T-helper 17 cell (primary cell): ENCODE measurements around the gene TMEM233. TPM values are rescaled to one million over a fixed set of nuclear protein-coding genes. Genes with fewer than 3 reads are reported as not detected.
"Not testable (repeated sequence)": the region's sequence is repeated elsewhere in the genome, so short reads cannot be mapped to it uniquely, and the experiment has no call there.

ENCODE experiments used
- ATAC-seq: fragments of 150-1000 bp; cut with Tn5 transposase; 2 replicates; pipeline ENCODE4 v1.10.0; 2021; ENCODE audit warnings: mild to moderate bottlenecking, moderate library complexity
- DNase-seq, 3 donors: peaks; one replicate each; pipeline versions ENCODE4 v3.0.0 to v3.0.0-alpha.2; 2020 to 2021
- H3K9me3 ChIP-seq: one replicate; pipeline ENCODE4 v1.7.0; 2013; ENCODE audit warnings: low read length, mild to moderate bottlenecking; ENCODE audit not compliant: control insufficient read depth, poor library complexity, severe bottlenecking
- H3K27ac Mint-ChIP-seq: one replicate; pipeline ENCODE4 v1.8.0; 2022; ENCODE audit warnings: mild to moderate bottlenecking, moderate library complexity, mixed read lengths
- H3K27me3 Mint-ChIP-seq: one replicate; pipeline ENCODE4 v1.8.0; 2022; ENCODE audit warnings: mixed read lengths
- H3K36me3 Mint-ChIP-seq: one replicate; pipeline ENCODE4 v1.8.0; 2022; ENCODE audit warnings: low read depth, mixed read lengths
- H3K4me1 Mint-ChIP-seq: one replicate; pipeline ENCODE4 v1.8.0; 2022; ENCODE audit warnings: mild to moderate bottlenecking, mixed read lengths
- H3K4me3 Mint-ChIP-seq: one replicate; pipeline ENCODE4 v1.8.0; 2022; ENCODE audit warnings: mild to moderate bottlenecking, moderate library complexity, mixed read lengths
- total RNA-seq, 4 donors: library from RNA in 2 of 4; stranded (reverse) in 2 of 4; gene quantifications; one replicate each; pipeline ENCODE4 v1.2.3 and lab custom pipeline; 2022 to 2026

The TMEM233 gene
- total RNA-seq, 2 donors from 2014 or later = not detected

- H3K36me3 Mint-ChIP-seq = no peaks in the 10 kb centered on the region
- ATAC-seq = no peak
- peaks cover 3% of the 10 kb centered on the region for H3K4me1 Mint-ChIP-seq
- H3K27ac Mint-ChIP-seq = no peak overlapping the region
- H3K4me3 Mint-ChIP-seq = no peak overlapping the region
- peaks cover 28% of the 10 kb centered on the region for H3K27me3 Mint-ChIP-seq
- no peaks in the 10 kb centered on the region for H3K9me3 ChIP-seq
- no peak for DNase-seq
Observed at GRCh38 chr12:119649202-119649808, 55.7 kb downstream of the TMEM233 start.

- Mint-ChIP-seq H3K36me3 (no peaks in the 10 kb centered on the region), H3K27me3 (peaks cover 15% of the 10 kb centered on the region), H3K4me3 (no peak overlapping the region), H3K27ac (no peak overlapping the region), H3K4me1 (peaks cover 3% of the 10 kb centered on the region)
- ATAC-seq (no peak), DNase-seq (no peak)
- H3K9me3 ChIP-seq = no peaks in the 10 kb centered on the region
Observed at GRCh38 chr12:119652665-119653064, 59.1 kb downstream of the TMEM233 start.

- ATAC-seq, H3K36me3 Mint-ChIP-seq, H3K4me3 Mint-ChIP-seq, H3K27me3 Mint-ChIP-seq, H3K27ac Mint-ChIP-seq, DNase-seq, H3K9me3 ChIP-seq, H3K4me1 Mint-ChIP-seq: not testable (repeated sequence)
Observed at GRCh38 chr12:119657001-119657400, 63.4 kb downstream of the TMEM233 start.

- not testable (repeated sequence) for ATAC-seq, DNase-seq, H3K27ac Mint-ChIP-seq, H3K4me1 Mint-ChIP-seq, H3K4me3 Mint-ChIP-seq, H3K36me3 Mint-ChIP-seq, H3K9me3 ChIP-seq
- peaks cover 15% of the 10 kb centered on the region for H3K27me3 Mint-ChIP-seq
Observed at GRCh38 chr12:119658166-119658565, 64.6 kb downstream of the TMEM233 start.

GRCh38 chr12:119659289-119659897, 65.8 kb downstream of the TMEM233 start:
- H3K4me3 Mint-ChIP-seq = no peak overlapping the region
- peaks cover 6% of the 10 kb centered on the region for H3K4me1 Mint-ChIP-seq
- H3K9me3 ChIP-seq = no peaks in the 10 kb centered on the region
- H3K36me3 Mint-ChIP-seq = no peaks in the 10 kb centered on the region
- peak overlapping the region; percentile 32 for H3K27ac Mint-ChIP-seq
- ATAC-seq = peak; percentile 77
- DNase-seq = peak in 2 of 3 donors; percentile 23 to 34
- H3K27me3 Mint-ChIP-seq = peaks cover 15% of the 10 kb centered on the region

GRCh38 chr12:119660076-119660475, 66.5 kb downstream of the TMEM233 start:
- ATAC-seq = no peak
- peaks cover 15% of the 10 kb centered on the region for H3K27me3 Mint-ChIP-seq
- H3K4me3 Mint-ChIP-seq = peak overlapping the region; percentile 45

GRCh38 chr12:119661882-119662281, 68.3 kb downstream of the TMEM233 start:
- peaks cover 15% of the 10 kb centered on the region for H3K27me3 Mint-ChIP-seq
- H3K36me3 Mint-ChIP-seq = no peaks in the 10 kb centered on the region
- no peak overlapping the region for H3K27ac Mint-ChIP-seq
- ATAC-seq (no peak), DNase-seq (no peak)
- no peaks in the 10 kb centered on the region for H3K9me3 ChIP-seq
- H3K4me3 Mint-ChIP-seq = no peak overlapping the region
- H3K4me1 Mint-ChIP-seq = peaks cover 11% of the 10 kb centered on the region

More at GRCh38 chr12:119660076-119660475, 66.5 kb downstream of the TMEM233 start:
- Mint-ChIP-seq H3K36me3 (no peaks in the 10 kb centered on the region), H3K27ac (peak overlapping the region; percentile 32), H3K4me1 (peaks cover 6% of the 10 kb centered on the region)
- no peaks in the 10 kb centered on the region for H3K9me3 ChIP-seq
- DNase-seq = no peak

GRCh38 chr12:119664642-119665041, 71.1 kb downstream of the TMEM233 start:
- H3K9me3 ChIP-seq = no peaks in the 10 kb centered on the region
- ATAC-seq (no peak), DNase-seq (no peak)
- Mint-ChIP-seq H3K4me3 (no peak overlapping the region), H3K4me1 (peaks cover 18% of the 10 kb centered on the region), H3K27ac (no peak overlapping the region), H3K27me3 (peaks cover 15% of the 10 kb centered on the region), H3K36me3 (no peaks in the 10 kb centered on the region)

- DNase-seq (no peak), ATAC-seq (no peak)
- Mint-ChIP-seq H3K36me3 (no peaks in the 10 kb centered on the region), H3K4me1 (peaks cover 17% of the 10 kb centered on the region), H3K27ac (peak overlapping the region; percentile 91), H3K27me3 (peaks cover 10% of the 10 kb centered on the region), H3K4me3 (no peak overlapping the region)
- H3K9me3 ChIP-seq = no peaks in the 10 kb centered on the region
Observed at GRCh38 chr12:119665164-119665929, 71.8 kb downstream of the TMEM233 start.

- no peaks in the 10 kb centered on the region for H3K9me3 ChIP-seq
- Mint-ChIP-seq H3K4me3 (peak overlapping the region; percentile 73), H3K27ac (peak overlapping the region; percentile 91), H3K4me1 (peaks cover 26% of the 10 kb centered on the region), H3K27me3 (peaks cover 9% of the 10 kb centered on the region), H3K36me3 (peaks cover 1% of the 10 kb centered on the region)
- ATAC-seq = no peak
- no peak for DNase-seq
Observed at GRCh38 chr12:119666226-119666795, 72.7 kb downstream of the TMEM233 start.

- Mint-ChIP-seq H3K36me3 (peaks cover 4% of the 10 kb centered on the region), H3K27ac (peak overlapping the region; percentile 91), H3K4me1 (peaks cover 31% of the 10 kb centered on the region), H3K4me3 (peak overlapping the region; percentile 89), H3K27me3 (peaks cover 5% of the 10 kb centered on the region)
- H3K9me3 ChIP-seq = no peaks in the 10 kb centered on the region
- DNase-seq = no peak
- no peak for ATAC-seq
Observed at GRCh38 chr12:119666900-119667576, 73.5 kb downstream of the TMEM233 start.

- H3K27me3 Mint-ChIP-seq = no peaks in the 10 kb centered on the region
- peak; percentile 91 for ATAC-seq
- peak within 1 kb of the TSS; percentile 91 for H3K27ac Mint-ChIP-seq
- peaks cover 4% of the 10 kb centered on the region for H3K36me3 Mint-ChIP-seq
- peak within 1 kb of the TSS; percentile 89 for H3K4me3 Mint-ChIP-seq
- H3K4me1 Mint-ChIP-seq = peaks cover 36% of the 10 kb centered on the region
- no peaks in the 10 kb centered on the region for H3K9me3 ChIP-seq
- DNase-seq = peak; percentile 90 to 93 (median 92)
Observed at GRCh38 chr12:119667577-119668323, 74.2 kb downstream of the TMEM233 start, which contains the start of gene PRKAB1. TSS of gene PRKAB1 (plus strand) at chr12:119668133. CDS start at chr12:119668245, 112 bp downstream.
